Endothelial cell of umbilical vein (primary cell): ENCODE results near the gene RAB3D. TPM values are rescaled to one million over a fixed set of nuclear protein-coding genes. Genes with fewer than 3 reads are reported as not detected.

Experiments used
- BruUV-seq: library from RNA; stranded (reverse); fragments of 400-500 nt; replicated peaks from 2 replicates; lab custom pipeline; 2021; lab: Mats Ljungman, UMichigan
- CTCF ChIA-PET: fragments of 300-600, 350-600 bp; sonication (Branson Sonifier 250); formaldehyde crosslinking; loops from one replicate; lab custom pipeline; 2021; ENCODE audit warnings: antibody characterized with exemption, inconsistent platforms; lab: Charles Lee
- POLR2A ChIA-PET: fragments of 300-600, 350-600 bp; sonication (Branson Sonifier 250); formaldehyde crosslinking; loops from one replicate; lab custom pipeline; 2021; ENCODE audit warnings: antibody characterized with exemption, inconsistent platforms; lab: Charles Lee
- DNase-seq: peaks from one replicate; pipeline ENCODE4 v3.0.0-alpha.2; 2011; ENCODE audit warnings: low read depth, low spot score
- FAIRE-seq: peaks from 2 replicates; lab custom pipeline; 2011; peaks lifted over from hg19 to GRCh38; lab: Jason Lieb, UNC
- H2AFZ ChIP-seq: 2 replicates; pipeline ENCODE4 v1.6.0; 2012; ENCODE audit warnings: low read depth, low read length, control low read depth, inconsistent platforms
- H3K27ac ChIP-seq: 2 replicates; pipeline ENCODE4 v1.5.1; 2011; ENCODE audit warnings: low read depth, mild to moderate bottlenecking, control low read depth, low read length, moderate library complexity; ENCODE audit not compliant: insufficient read depth
- H3K27me3 ChIP-seq, 2 experiments: 2 replicates each; pipeline versions ENCODE4 v1.6.0 to v1.6.1; 2011; ENCODE audit warnings: low read length in 2 of 2, mixed read lengths in 1 of 2; ENCODE audit not compliant: control insufficient read depth in 2 of 2, insufficient read depth in 2 of 2
- H3K36me3 ChIP-seq, 2 experiments: 2 replicates in 1 of 2; 3 replicates in 1 of 2; pipeline ENCODE4 v1.5.1; 2011; ENCODE audit warnings: low read length in 2 of 2, mild to moderate bottlenecking in 1 of 2, moderate library complexity in 1 of 2; ENCODE audit not compliant: control insufficient read depth in 2 of 2, insufficient read depth in 2 of 2; ENCODE audit errors: extremely low read depth in 1 of 2
- H3K4me1 ChIP-seq: 3 replicates; pipeline ENCODE4 v1.5.1; 2011; ENCODE audit warnings: mild to moderate bottlenecking, low read length; ENCODE audit not compliant: control insufficient read depth, insufficient read depth; ENCODE audit errors: extremely low read depth
- H3K4me2 ChIP-seq: 2 replicates; pipeline ENCODE4 v1.6.1; 2011; ENCODE audit warnings: low read length, control low read depth, mixed read lengths; ENCODE audit not compliant: insufficient read depth
- H3K4me3 ChIP-seq, 3 experiments: fragments of 200-600 bp in 1 of 3; sonication (generic), shearing (Covaris generic) in 1 of 3; replicated peaks in 1 of 3; 2 replicates each; pipeline ENCODE4 v1.5.1; 2011 to 2016; ENCODE audit warnings: control low read depth in 3 of 3, low read length in 3 of 3, mild to moderate bottlenecking in 2 of 3, inconsistent platforms in 1 of 3, low read depth in 1 of 3, moderate library complexity in 1 of 3; ENCODE audit not compliant: insufficient read depth in 1 of 3
- H3K79me2 ChIP-seq: 2 replicates; pipeline ENCODE4 v1.6.0; 2012; ENCODE audit warnings: low read length, inconsistent platforms; ENCODE audit not compliant: control insufficient read depth, insufficient read depth
- H3K9ac ChIP-seq: replicated peaks from 2 replicates; pipeline ENCODE3; 2011; ENCODE audit warnings: low read length, control low read depth; ENCODE audit not compliant: insufficient read depth; ENCODE audit errors: extremely low read depth
- H3K9me1 ChIP-seq: replicated peaks from 3 replicates; pipeline ENCODE4 v1.6.0; 2011; ENCODE audit warnings: mild to moderate bottlenecking, low read length; ENCODE audit not compliant: control insufficient read depth, insufficient read depth; ENCODE audit errors: extremely low read depth
- H3K9me3 ChIP-seq: replicated peaks from 2 replicates; pipeline ENCODE4 v1.5.1; 2012; ENCODE audit warnings: low read length, inconsistent platforms; ENCODE audit not compliant: control insufficient read depth, insufficient read depth
- H4K20me1 ChIP-seq: replicated peaks from 2 replicates; pipeline ENCODE3; 2011; ENCODE audit warnings: mild to moderate bottlenecking, low read length; ENCODE audit not compliant: control insufficient read depth, insufficient read depth; ENCODE audit errors: extremely low read depth
- EZH2 ChIP-seq: IDR thresholded peaks from 2 replicates; pipeline ENCODE4 v1.6.1; 2012; ENCODE audit warnings: borderline replicate concordance, low read depth, mild to moderate bottlenecking, moderate library complexity, low read length, inconsistent platforms; ENCODE audit not compliant: severe bottlenecking
- FOS ChIP-seq: IDR thresholded peaks from 2 replicates; pipeline ENCODE4 v1.6.1; 2011; ENCODE audit warnings: mild to moderate bottlenecking, low read length, moderate library complexity, borderline replicate concordance; ENCODE audit not compliant: insufficient read depth
- GATA2 ChIP-seq: IDR thresholded peaks from 2 replicates; pipeline ENCODE4 v1.7.0; 2011; ENCODE audit warnings: low read depth, mild to moderate bottlenecking, moderate library complexity, mixed read lengths, low read length; ENCODE audit not compliant: insufficient read length, insufficient read depth
- JUN ChIP-seq: IDR thresholded peaks from 2 replicates; pipeline ENCODE4 v1.6.1; 2011; ENCODE audit warnings: borderline replicate concordance, low read depth; ENCODE audit not compliant: insufficient read length, insufficient read depth
- MAX ChIP-seq: IDR thresholded peaks from 2 replicates; pipeline ENCODE4 v1.6.1; 2011; ENCODE audit not compliant: insufficient read depth, insufficient read length
- MYC ChIP-seq: IDR thresholded peaks from one replicate; pipeline ENCODE4 v1.6.1; 2011; ENCODE audit warnings: mild to moderate bottlenecking, low read depth, low read length
- POLR2A ChIP-seq: IDR thresholded peaks from 2 replicates; pipeline ENCODE4 v1.6.1; 2012; ENCODE audit warnings: low read depth, mild to moderate bottlenecking, control low read depth, low read length
- POLR2AphosphoS5 ChIP-seq: IDR thresholded peaks from 2 replicates; pipeline ENCODE4 v1.6.1; 2012; ENCODE audit warnings: low read depth, mild to moderate bottlenecking, control low read depth, low read length, moderate library complexity; ENCODE audit not compliant: insufficient read depth
- dilution Hi-C: fragments of 300-500 bp; cut with MboI; formaldehyde crosslinking; loops from one replicate; pipeline ENCODE4 v1.15.0; 2019; ENCODE audit warnings: low sequenced_read_pairs; ENCODE audit not compliant: extremely low pct_ligation_motif_present
- intact Hi-C: fragments of 100-400 bp; cut with micrococcal nuclease; formaldehyde crosslinking; loops from one replicate; pipeline ENCODE4 v1.10.0; 2022
- polyA plus RNA-seq, 4 experiments: library from polyadenylated mRNA; depleted of rRNA in 3 of 4; stranded (reverse) in 3 of 4; unstranded in 1 of 4; fragments of >200 nt; gene quantifications; 2 replicates each; pipeline versions ENCODE4 v1.2.1 to v1.2.3, GENCODE V29; 2011 to 2012; ENCODE audit warnings: missing spikeins in 1 of 4
- total RNA-seq: library from RNA; stranded (reverse); gene quantifications from 2 replicates; pipeline ENCODE4 v1.2.3, GENCODE V29; 2021
- TF ChIP-seq, protein P1 (sequence below), 2 donors: IDR thresholded peaks; 1 replicate in 1 of 2; 2 replicates in 1 of 2; pipeline ENCODE4 v1.5.1; 2011; ENCODE audit warnings: low read length in 2 of 2, mild to moderate bottlenecking in 2 of 2, moderate library complexity in 2 of 2, control low read depth in 1 of 2, inconsistent platforms in 1 of 2, low read depth in 1 of 2; ENCODE audit not compliant: insufficient read depth in 1 of 2; ENCODE audit errors: extremely low read depth in 1 of 2

Gene RAB3D
- total and polyA plus RNA-seq, 2 donors (not counting 3 experiments of a cell fraction or from before 2014, with no cell fraction given), result 35.4 to 48.2 TPM

DNA sequence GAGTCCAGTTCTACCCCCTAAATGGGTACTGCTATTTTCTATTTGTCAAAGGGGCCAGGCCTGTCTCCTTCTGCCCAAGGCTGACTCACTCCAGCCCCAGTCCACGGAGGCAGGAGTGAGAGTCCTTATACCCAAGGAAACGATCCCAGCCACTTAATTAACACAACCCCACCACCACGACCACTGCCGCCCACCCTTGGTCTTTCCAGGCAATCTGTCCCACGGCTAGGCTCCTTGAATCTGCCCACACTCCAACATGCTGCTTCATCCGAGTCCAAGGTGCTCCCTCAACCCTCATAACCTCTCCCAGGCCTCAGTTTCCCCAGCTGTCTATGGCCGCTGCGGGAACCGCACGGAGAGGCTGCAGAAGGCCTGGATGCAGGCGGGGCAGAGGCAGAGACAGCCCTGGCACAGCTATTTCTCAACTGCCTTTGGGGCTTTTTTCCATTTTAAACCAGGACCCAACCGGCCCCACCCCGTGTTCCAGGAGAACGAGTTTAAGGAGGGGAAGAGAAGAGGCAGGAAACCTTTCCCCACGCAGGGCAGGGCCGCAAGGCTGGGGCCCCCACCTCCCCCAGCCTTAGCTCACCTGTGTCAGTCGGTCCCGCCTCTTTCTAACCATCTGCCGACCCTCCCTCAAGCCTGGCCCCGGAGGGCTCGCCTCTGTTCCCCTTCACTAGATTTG is 746 bp downstream of the RAB3D start:
- H3K9ac ChIP-seq, result no peak overlapping the region
- H3K4me3 ChIP-seq, result peak overlapping the region; percentile 43 to 91 (median 52)
- H3K4me2 ChIP-seq, result peak overlapping the region; percentile 83
- ChIA-PET CTCF (interaction anchor here (1.0 to 2.2 kb wide), 6 partner anchors 14 to 68 kb away, joined by 3 to 23 read pairs (median 5); partner anchors contain the start of gene SWSAP1), POLR2A (no interaction called here)
- peaks cover 0 to 14% of the 10 kb centered on the region in 2 experiments for H3K36me3 ChIP-seq
- DNase-seq (no peak), FAIRE-seq (no peak)
- no peak overlapping the region for H3K27ac ChIP-seq
- no peaks in the 10 kb centered on the region for H3K9me1 ChIP-seq
- peak overlapping the region; percentile 70 for H2AFZ ChIP-seq
- dilution Hi-C loops (no loop called here), intact Hi-C loops (loop anchor here (1.0 to 2.0 kb wide), 2 partner anchors 36 to 44 kb away; partner anchors contain the start of gene SWSAP1)
- no TSS peak for BruUV-seq
- peaks cover 11% of the 10 kb centered on the region for H3K4me1 ChIP-seq
- H3K27me3 ChIP-seq, result no peaks in the 10 kb centered on the region
- H3K79me2 ChIP-seq, result no peaks in the 10 kb centered on the region
- no peak for TF ChIP-seq MAX
- no peak for TF ChIP-seq GATA2
- TF ChIP-seq EZH2, result no peak
- TF ChIP-seq, protein P1, sequence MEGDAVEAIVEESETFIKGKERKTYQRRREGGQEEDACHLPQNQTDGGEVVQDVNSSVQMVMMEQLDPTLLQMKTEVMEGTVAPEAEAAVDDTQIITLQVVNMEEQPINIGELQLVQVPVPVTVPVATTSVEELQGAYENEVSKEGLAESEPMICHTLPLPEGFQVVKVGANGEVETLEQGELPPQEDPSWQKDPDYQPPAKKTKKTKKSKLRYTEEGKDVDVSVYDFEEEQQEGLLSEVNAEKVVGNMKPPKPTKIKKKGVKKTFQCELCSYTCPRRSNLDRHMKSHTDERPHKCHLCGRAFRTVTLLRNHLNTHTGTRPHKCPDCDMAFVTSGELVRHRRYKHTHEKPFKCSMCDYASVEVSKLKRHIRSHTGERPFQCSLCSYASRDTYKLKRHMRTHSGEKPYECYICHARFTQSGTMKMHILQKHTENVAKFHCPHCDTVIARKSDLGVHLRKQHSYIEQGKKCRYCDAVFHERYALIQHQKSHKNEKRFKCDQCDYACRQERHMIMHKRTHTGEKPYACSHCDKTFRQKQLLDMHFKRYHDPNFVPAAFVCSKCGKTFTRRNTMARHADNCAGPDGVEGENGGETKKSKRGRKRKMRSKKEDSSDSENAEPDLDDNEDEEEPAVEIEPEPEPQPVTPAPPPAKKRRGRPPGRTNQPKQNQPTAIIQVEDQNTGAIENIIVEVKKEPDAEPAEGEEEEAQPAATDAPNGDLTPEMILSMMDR (IDR thresholded peaks at IDR 0.05; ENCODE audit: extremely low read depth in 1 of 2, insufficient read depth in 1 of 2, low read depth in 1 of 2, low read length in 2 of 2), result no peak
- TF ChIP-seq MYC, result no peak
- TF ChIP-seq JUN, result no peak
- no peak for TF ChIP-seq POLR2A
- no peak for TF ChIP-seq FOS
- no peak for TF ChIP-seq POLR2AphosphoS5
- H3K9me3 ChIP-seq, result no peaks in the 10 kb centered on the region
- H4K20me1 ChIP-seq, result no peaks in the 10 kb centered on the region
